Stimulated activated naive CD4-positive, alpha-beta T cell treated with Interleukin-2 at 50 U/mL for 16 hours (primary cell): Measurements from ENCODE around the gene CHD5.

ENCODE experiments used
- DNase-seq: peaks from one replicate; lab custom pipeline; 2025; lab: John Stamatoyannopoulos, UW

The CHD5 gene

GRCh38 chr1:6099787-6100765 is 80.0 kb downstream of the CHD5 start:
- DNase-seq: no peak

- DNase-seq: no peak
Observed at GRCh38 chr1:6099297-6099696, 80.8 kb downstream of the CHD5 start.

GRCh38 chr1:6098303-6099215 is 81.6 kb downstream of the CHD5 start:
- no peak for DNase-seq

- no peak for DNase-seq
Observed at GRCh38 chr1:6097824-6098223, 82.3 kb downstream of the CHD5 start.

DNA sequence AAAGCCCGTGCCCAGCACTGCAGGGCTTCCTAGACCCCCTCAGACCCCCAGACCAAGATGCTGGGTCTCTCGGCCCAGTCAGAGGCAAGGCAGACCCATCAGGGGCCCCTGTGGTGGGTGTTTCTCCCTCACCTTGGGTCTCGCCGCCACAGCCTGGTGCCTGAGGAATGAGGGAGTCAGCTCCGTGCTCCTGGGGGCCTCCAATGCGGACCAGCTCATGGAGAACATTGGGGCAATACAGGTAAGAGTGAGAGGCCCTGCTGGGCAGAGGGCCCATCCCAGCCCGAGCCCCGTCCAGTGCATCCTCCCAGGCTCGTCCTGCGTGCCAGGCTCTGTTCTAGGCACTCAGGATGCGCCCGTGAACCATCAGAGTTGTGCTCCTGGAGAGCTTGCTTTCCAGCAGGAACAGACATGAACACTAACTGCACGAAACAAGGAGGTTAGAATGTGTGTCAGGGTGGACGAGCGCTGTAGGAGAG is 83.0 kb downstream of the CHD5 start:
- no peak for DNase-seq

- DNase-seq: no peak
Observed at GRCh38 chr1:6096243-6097116, 83.6 kb downstream of the CHD5 start.

DNA sequence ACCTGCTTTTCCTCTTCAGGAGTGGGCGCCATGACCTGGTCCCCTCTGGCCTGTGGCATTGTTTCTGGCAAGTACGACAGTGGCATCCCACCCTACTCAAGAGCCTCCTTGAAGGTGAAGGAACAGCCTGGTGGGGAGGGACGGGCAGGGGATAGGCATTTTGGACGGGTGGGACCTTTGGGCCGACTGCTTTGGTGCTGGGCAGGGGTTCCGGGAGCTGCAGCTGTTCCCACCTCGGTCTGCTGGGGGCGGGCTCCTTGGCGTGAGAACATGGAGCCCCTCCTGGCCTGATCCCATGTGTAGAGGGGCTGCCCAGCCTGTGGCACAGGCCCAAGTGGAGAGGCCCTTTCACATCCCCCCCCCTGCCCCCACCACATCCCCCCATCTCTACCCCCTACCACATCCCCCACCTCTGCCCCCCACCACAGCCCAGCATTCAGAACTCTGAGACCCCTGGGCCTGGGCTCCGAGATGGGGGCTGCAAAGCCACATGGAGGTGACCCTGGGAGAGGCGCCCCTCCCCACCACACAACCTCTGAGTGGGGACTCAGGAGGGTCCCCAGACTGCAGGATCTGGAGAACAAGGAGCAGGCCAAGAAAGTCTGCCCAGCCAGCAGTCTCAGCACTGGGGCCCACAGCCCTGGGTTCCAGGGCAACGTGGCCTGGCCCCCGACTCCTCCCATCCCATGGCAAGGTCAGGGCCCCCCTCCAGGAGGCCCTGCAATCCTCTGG is 84.4 kb downstream of the CHD5 start:
- no peak for DNase-seq

GRCh38 chr1:6094801-6095505 is 85.2 kb downstream of the CHD5 start:
- DNase-seq: no peak

DNA sequence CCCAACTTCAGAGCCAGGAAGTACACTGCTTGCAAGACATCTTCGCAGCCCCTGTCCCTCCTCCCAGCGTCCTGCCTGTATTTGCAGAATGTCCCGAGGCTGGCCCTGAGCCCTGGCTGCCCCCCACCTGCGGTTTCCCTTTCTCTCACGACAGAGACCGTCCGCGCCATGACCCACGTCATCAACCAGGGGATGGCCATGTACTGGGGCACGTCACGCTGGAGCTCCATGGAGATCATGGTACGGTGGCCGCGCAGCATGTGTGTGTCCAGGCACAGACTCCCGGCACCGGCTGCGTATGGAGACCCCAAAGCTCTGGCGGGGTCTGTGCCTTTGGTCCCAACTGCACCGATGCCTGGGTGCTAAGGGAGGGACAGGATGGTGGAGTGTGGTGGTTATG is 85.9 kb downstream of the CHD5 start:
- DNase-seq: no peak

DNA sequence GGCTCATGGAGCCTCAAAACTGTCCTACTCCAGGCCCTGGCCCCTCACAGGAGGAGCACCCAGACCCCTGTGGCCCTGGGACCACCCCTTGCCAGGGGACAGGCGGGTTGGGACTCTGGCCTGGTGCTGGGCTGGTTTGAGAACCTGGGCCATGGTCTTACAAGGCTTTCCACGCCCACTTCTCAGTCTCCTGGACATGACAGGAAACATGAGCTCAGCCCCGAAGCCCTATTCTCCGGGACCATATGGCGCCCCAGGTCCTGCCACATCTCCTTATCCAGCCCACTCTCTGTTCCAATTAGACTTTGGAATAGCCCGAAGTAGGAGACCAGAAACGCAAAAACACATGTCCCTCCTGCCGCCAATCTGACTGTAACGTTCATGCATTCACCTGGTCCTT is 86.5 kb downstream of the CHD5 start:
- no peak for DNase-seq

DNA sequence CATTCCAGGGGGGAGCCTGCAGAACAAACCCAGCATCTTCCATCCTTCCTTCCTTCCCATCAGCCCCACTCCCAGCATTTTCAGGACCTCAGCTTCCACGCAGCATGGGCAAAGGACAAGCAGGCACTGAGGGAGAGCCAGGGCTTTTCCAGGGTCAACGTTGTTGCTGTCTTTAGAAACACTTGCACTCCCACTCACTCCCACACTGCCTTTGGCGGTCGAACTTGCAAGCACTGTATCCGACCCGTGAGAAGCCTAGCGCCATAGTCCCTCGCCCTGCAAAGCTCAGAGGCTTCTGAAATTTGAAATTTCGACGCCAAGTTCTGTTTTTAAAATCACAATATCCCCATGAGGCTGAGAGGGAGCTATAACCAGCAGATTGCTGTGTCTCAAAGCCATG is 87.0 kb downstream of the CHD5 start:
- no peak for DNase-seq

GRCh38 chr1:6092211-6092610 is 87.9 kb downstream of the CHD5 start:
- DNase-seq: no peak

- DNase-seq: no peak
Observed at GRCh38 chr1:6091823-6092109, 88.4 kb downstream of the CHD5 start.

DNA sequence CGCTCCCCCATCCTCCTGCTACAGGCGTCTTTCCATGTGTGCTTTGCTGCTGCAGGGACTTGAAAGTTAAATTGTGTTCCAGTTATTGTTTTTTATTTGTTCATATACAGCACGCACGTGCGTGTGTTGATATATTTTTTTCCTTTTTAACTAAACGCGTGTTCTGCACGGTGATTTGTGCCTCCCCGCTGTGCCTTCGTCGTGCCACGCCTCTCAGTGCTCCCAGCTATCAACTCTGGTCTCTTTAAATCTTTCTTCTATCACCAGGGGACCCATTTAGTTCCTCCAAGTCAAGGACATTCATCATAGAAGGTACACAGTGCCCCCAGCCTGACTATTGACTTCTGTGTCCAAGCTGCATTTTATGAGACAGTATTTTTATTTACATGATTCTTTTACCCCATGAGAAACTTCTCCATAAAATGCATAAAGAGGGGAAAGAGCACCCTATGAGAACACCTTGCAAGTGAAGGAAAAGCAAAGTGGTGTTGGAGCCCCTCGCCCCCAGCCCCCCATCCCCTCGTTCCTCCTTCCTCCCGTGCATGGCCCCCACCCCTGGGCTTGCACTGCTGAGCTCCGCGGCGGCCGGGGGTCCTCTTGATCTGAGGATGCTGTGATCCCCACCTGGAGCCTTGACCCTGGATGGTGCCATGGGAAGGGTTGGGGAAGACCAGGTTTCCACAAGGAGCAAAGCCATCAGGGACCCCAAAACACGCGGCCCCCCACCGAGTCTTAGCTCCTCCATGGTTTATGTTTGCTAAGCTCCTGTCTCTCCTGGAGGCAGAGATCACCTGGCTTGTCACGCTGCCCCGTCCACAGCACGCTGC is 88.9 kb downstream of the CHD5 start:
- DNase-seq: no peak

DNA sequence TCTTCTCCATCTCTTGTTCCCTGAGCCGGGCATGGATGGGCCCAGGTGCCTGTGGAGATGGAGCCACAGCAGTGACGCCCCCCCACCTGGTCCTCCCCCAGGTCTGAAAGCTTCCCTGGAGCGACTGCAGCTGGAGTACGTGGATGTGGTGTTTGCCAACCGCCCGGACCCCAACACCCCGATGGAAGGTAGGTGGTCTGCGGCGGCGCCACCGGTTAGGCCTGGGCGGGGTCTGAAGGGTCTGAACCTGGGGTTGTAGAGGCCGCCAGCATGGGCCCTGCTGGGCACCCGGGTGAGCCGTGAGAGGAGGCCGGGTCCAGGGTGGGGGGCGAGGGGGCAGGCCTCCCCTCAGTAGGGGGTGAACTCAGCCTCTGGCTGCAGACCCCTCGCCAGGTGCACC is 89.8 kb downstream of the CHD5 start:
- DNase-seq: no peak

GRCh38 chr1:6088956-6089355 is 91.2 kb downstream of the CHD5 start:
- DNase-seq: no peak

GRCh38 chr1:6087958-6088357 is 92.2 kb downstream of the CHD5 start:
- DNase-seq: no peak

- DNase-seq: no peak
Observed at GRCh38 chr1:6087377-6087772, 92.7 kb downstream of the CHD5 start.

DNA sequence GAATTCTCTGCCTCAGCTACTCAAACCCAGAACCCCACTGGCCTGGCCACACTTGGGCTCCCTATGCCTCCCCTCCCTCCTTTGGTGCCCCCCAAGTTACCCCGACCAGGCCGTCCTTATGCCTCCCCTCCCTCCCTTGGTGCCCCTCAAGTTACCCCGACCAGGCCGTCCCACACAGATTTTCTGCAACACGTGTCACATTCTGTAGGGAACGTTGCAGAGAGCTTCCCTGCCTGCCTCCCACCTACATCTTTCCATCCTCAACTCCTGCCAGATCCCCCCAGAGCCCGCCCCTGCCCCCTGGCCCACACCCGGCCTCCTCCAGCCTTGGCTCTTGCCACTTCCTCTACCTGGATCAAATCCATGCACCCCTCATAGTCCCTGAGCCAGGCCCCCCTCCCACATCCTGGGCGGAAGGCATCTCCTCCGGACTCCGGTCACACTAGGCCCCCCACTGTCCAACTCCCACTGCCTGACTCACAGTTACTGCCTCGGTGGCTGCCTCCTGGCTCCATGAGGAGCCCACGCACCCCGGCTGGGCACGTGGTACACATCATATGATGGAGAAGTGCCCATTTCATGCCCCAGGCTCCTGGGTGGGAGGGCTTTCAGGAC is 93.3 kb downstream of the CHD5 start:
- no peak for DNase-seq
